ENCODE measurements around the gene BTBD16.

DNA sequence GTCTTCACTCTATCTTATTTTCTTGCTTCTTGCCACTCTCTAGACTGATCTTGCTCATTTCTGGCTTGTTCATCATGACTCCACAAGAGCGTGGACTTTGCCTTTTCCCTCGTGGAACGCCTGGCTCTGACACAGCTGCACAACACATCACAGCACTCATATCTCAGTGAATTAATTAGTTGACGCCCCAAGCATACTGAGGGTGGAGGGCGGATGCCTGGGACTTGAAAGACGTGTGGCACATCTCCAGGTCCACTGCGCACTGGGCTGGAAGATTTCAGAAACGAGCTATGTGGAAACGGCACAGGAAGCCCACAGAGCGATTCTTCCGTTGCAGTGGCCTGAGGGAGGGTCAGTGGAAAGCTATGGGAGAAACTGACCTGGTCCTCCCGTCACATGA, 79.8 kb downstream of the BTBD16 start:
- TF ChIP-seq, protein P1, sequence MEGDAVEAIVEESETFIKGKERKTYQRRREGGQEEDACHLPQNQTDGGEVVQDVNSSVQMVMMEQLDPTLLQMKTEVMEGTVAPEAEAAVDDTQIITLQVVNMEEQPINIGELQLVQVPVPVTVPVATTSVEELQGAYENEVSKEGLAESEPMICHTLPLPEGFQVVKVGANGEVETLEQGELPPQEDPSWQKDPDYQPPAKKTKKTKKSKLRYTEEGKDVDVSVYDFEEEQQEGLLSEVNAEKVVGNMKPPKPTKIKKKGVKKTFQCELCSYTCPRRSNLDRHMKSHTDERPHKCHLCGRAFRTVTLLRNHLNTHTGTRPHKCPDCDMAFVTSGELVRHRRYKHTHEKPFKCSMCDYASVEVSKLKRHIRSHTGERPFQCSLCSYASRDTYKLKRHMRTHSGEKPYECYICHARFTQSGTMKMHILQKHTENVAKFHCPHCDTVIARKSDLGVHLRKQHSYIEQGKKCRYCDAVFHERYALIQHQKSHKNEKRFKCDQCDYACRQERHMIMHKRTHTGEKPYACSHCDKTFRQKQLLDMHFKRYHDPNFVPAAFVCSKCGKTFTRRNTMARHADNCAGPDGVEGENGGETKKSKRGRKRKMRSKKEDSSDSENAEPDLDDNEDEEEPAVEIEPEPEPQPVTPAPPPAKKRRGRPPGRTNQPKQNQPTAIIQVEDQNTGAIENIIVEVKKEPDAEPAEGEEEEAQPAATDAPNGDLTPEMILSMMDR (IDR thresholded peaks at IDR 0.05): no peak
- no peak for TF ChIP-seq POLR2AphosphoS5 (IDR thresholded peaks at IDR 0.05)

Data from breast epithelium (tissue), 3 donors.